ENCODE measurements around the gene KMT2E. TPM values are rescaled to one million over a fixed set of nuclear protein-coding genes. Genes with fewer than 3 reads are reported as not detected.

Gene KMT2E
- total RNA-seq, 1 experiment from 2014 or later: 68.1 TPM

DNA sequence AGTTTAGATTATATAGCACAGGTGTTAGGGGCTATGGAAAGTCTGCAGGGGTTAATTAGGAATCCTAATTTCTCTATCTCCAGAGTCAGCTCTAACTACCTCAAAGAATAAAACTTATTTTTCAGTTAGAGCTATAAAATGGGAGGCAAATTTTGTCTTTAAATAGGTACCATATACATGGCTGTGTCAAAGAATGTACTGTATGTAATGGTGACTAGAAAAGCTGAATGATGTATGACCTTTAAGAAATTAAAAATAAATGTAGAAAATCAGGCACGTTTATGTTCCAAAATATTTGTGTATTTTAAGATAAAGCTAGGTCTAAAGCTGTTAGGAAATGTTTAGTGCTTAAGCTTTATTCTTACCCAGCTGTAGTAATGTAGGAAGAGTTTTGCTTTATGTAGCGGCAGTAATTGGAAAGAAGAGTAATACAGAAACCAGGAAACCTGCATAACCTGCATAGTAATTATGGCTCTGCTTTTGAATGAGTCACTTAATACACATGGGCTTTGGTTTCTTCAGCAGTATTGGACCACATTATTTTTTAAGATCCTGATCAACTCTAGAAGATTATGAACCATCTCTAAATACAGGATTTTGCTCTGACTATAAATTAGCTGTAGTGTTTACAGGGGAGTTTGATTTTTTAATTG is 85.0 kb downstream of the KMT2E start:
- Histone ChIP-seq H3K79me2 (ENCODE audit: low read depth) (no peaks in the 10 kb centered on the region), H3K27me3 (ENCODE audit: insufficient read depth, low read depth) (no peaks in the 10 kb centered on the region), H4K20me1 (ENCODE audit: insufficient read depth) (no peaks in the 10 kb centered on the region), H3K4me3 (no peak overlapping the region), H3K4me2 (no peak overlapping the region), H3K27ac (peak overlapping the region; percentile 60), H3K9me2 (ENCODE audit: insufficient read depth) (no peaks in the 10 kb centered on the region), H3K4me1 (replicated peaks; ENCODE audit: insufficient read depth) (peaks cover 7% of the 10 kb centered on the region; the same call in 1 of the 2 replicates), H3F3A (ENCODE audit: insufficient read depth, low read depth) (peaks cover 12% of the 10 kb centered on the region; the same call in 1 of the 2 replicates), H2AFZ (no peak overlapping the region), H3K9me3 (ENCODE audit: insufficient read depth, low read depth) (no peaks in the 10 kb centered on the region), H3K36me3 (ENCODE audit: low read depth) (peaks cover 9% of the 10 kb centered on the region; the same call in 1 of the 2 replicates)
- intact Hi-C loops (cut with micrococcal nuclease; ENCODE audit: unreplicated experiment): loop anchor here (5.0 kb wide), 1 partner anchor 117 kb away; no protein-coding TSS in a partner anchor
- TF ChIP-seq, protein P1, sequence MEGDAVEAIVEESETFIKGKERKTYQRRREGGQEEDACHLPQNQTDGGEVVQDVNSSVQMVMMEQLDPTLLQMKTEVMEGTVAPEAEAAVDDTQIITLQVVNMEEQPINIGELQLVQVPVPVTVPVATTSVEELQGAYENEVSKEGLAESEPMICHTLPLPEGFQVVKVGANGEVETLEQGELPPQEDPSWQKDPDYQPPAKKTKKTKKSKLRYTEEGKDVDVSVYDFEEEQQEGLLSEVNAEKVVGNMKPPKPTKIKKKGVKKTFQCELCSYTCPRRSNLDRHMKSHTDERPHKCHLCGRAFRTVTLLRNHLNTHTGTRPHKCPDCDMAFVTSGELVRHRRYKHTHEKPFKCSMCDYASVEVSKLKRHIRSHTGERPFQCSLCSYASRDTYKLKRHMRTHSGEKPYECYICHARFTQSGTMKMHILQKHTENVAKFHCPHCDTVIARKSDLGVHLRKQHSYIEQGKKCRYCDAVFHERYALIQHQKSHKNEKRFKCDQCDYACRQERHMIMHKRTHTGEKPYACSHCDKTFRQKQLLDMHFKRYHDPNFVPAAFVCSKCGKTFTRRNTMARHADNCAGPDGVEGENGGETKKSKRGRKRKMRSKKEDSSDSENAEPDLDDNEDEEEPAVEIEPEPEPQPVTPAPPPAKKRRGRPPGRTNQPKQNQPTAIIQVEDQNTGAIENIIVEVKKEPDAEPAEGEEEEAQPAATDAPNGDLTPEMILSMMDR (conservative IDR thresholded peaks at IDR 0.05): no peak
- no peak for TF ChIP-seq EZH2 (IDR thresholded peaks at IDR 0.05; ENCODE audit: low read depth)
- POLR2A ChIA-PET (ENCODE audit: unreplicated experiment): interaction anchor here (0.6 to 1.3 kb wide), 2 partner anchors 86 to 341 kb away, joined by 4 read pairs; no protein-coding TSS in a partner anchor
- DNase-seq: peak in 1 of 2 experiments; percentile 75
- CTCF ChIA-PET: interaction anchor here (0.6 to 0.7 kb wide), 2 partner anchors 18 to 209 kb away, joined by 3 read pairs; no protein-coding TSS in a partner anchor
- no TSS peak for BruUV-seq (replicated peaks)

GRCh38 chr7:105101864-105102263 is 87.9 kb downstream of the KMT2E start:
- ChIA-PET POLR2A (ENCODE audit: unreplicated experiment) (no interaction called here), CTCF (no interaction called here)
- Histone ChIP-seq H3K9me2 (ENCODE audit: insufficient read depth) (no peaks in the 10 kb centered on the region), H3K4me3 (no peak overlapping the region), H3K4me2 (no peak overlapping the region), H3K36me3 (ENCODE audit: low read depth) (peaks cover 15% of the 10 kb centered on the region), H2AFZ (no peak overlapping the region), H4K20me1 (ENCODE audit: insufficient read depth) (no peaks in the 10 kb centered on the region), H3K27ac (no peak overlapping the region), H3K79me2 (ENCODE audit: low read depth) (no peaks in the 10 kb centered on the region), H3F3A (ENCODE audit: insufficient read depth, low read depth) (peaks cover 9% of the 10 kb centered on the region; the same call in 1 of the 2 replicates), H3K27me3 (ENCODE audit: insufficient read depth, low read depth) (no peaks in the 10 kb centered on the region), H3K9me3 (ENCODE audit: insufficient read depth, low read depth) (no peaks in the 10 kb centered on the region), H3K4me1 (replicated peaks; ENCODE audit: insufficient read depth) (peaks cover 7% of the 10 kb centered on the region; the same call in 1 of the 2 replicates)
- no peak for DNase-seq
- intact Hi-C loops (cut with micrococcal nuclease; ENCODE audit: unreplicated experiment): no loop called here
- TF ChIP-seq, protein P1 (conservative IDR thresholded peaks at IDR 0.05): no peak
- TF ChIP-seq EZH2 (IDR thresholded peaks at IDR 0.05; ENCODE audit: low read depth): no peak
- no TSS peak for BruUV-seq (replicated peaks)

- intact Hi-C loops (cut with micrococcal nuclease; ENCODE audit: unreplicated experiment): no loop called here
- no peaks in the 10 kb centered on the region for H3K79me2 ChIP-seq (ENCODE audit: low read depth)
- POLR2A ChIA-PET (ENCODE audit: unreplicated experiment): no interaction called here
Measured at GRCh38 chr7:105102557-105103352, 88.8 kb downstream of the KMT2E start.

More at GRCh38 chr7:105102557-105103352, 88.8 kb downstream of the KMT2E start:
- Histone ChIP-seq H3K4me1 (replicated peaks; ENCODE audit: insufficient read depth) (peaks cover 7% of the 10 kb centered on the region; the same call in 1 of the 2 replicates), H3K4me3 (no peak overlapping the region), H3F3A (ENCODE audit: insufficient read depth, low read depth) (peaks cover 15% of the 10 kb centered on the region; the same call in 1 of the 2 replicates), H3K4me2 (no peak overlapping the region), H3K27ac (no peak overlapping the region), H3K9me3 (ENCODE audit: insufficient read depth, low read depth) (no peaks in the 10 kb centered on the region), H4K20me1 (ENCODE audit: insufficient read depth) (no peaks in the 10 kb centered on the region), H3K36me3 (ENCODE audit: low read depth) (peaks cover 20% of the 10 kb centered on the region), H3K27me3 (ENCODE audit: insufficient read depth, low read depth) (no peaks in the 10 kb centered on the region), H3K9me2 (ENCODE audit: insufficient read depth) (no peaks in the 10 kb centered on the region), H2AFZ (no peak overlapping the region)
- no peak for DNase-seq
- TF ChIP-seq EZH2 (IDR thresholded peaks at IDR 0.05; ENCODE audit: low read depth): no peak
- TF ChIP-seq, protein P1 (conservative IDR thresholded peaks at IDR 0.05): no peak
- CTCF ChIA-PET: no interaction called here
- no TSS peak for BruUV-seq (replicated peaks)

Measured in PC-9 (cell line).